RWPE1 (cell line): Measurements from ENCODE around the gene ADAM15.

Source experiments
- CTCF ChIA-PET: fragments of 350-600 bp; sonication (Branson Sonifier 250); formaldehyde crosslinking; extraction: SDS; loops from one replicate; lab custom pipeline; 2021; lab: Yijun Ruan, JAX
- POLR2A ChIA-PET: fragments of 400-600 bp; formaldehyde crosslinking; extraction: SDS; loops from one replicate; lab custom pipeline; 2020; ENCODE audit warnings: antibody characterized with exemption; ENCODE audit not compliant: low non-redundant PET; lab: Yijun Ruan, JAX
- DNase-seq: peaks from one replicate; pipeline ENCODE4 v3.0.0; 2012; ENCODE audit warnings: low spot score
- H3K27ac ChIP-seq: fragments of 450-650 bp; 2 replicates; pipeline ENCODE4 v1.5.1; 2017
- TF ChIP-seq, protein P1 (sequence below): fragments of 450-650 bp; conservative IDR thresholded peaks from 2 replicates; pipeline ENCODE4 v1.5.1; 2017; ENCODE audit warnings: low read depth, mild to moderate bottlenecking

The ADAM15 gene

GRCh38 chr1:155092641-155093040, 41.5 kb downstream of the ADAM15 start:
- ChIA-PET POLR2A (no interaction called here), CTCF (interaction anchor here (1.6 to 2.5 kb wide), 3 partner anchors 9 to 77 kb away, joined by 5 to 29 read pairs (median 17); no protein-coding TSS in a partner anchor)
- DNase-seq, result no peak
- no peak overlapping the region for H3K27ac ChIP-seq
- TF ChIP-seq, protein P1, sequence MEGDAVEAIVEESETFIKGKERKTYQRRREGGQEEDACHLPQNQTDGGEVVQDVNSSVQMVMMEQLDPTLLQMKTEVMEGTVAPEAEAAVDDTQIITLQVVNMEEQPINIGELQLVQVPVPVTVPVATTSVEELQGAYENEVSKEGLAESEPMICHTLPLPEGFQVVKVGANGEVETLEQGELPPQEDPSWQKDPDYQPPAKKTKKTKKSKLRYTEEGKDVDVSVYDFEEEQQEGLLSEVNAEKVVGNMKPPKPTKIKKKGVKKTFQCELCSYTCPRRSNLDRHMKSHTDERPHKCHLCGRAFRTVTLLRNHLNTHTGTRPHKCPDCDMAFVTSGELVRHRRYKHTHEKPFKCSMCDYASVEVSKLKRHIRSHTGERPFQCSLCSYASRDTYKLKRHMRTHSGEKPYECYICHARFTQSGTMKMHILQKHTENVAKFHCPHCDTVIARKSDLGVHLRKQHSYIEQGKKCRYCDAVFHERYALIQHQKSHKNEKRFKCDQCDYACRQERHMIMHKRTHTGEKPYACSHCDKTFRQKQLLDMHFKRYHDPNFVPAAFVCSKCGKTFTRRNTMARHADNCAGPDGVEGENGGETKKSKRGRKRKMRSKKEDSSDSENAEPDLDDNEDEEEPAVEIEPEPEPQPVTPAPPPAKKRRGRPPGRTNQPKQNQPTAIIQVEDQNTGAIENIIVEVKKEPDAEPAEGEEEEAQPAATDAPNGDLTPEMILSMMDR, result no peak

GRCh38 chr1:155093911-155094621, 43.0 kb downstream of the ADAM15 start:
- H3K27ac ChIP-seq, result peak overlapping the region; percentile 72
- TF ChIP-seq, protein P1, result peak; percentile 66
- ChIA-PET CTCF (interaction anchor here (0.8 to 2.5 kb wide), 3 partner anchors 9 to 74 kb away, joined by 6 to 15 read pairs (median 12); no protein-coding TSS in a partner anchor), POLR2A (no interaction called here)
- no peak for DNase-seq

DNA sequence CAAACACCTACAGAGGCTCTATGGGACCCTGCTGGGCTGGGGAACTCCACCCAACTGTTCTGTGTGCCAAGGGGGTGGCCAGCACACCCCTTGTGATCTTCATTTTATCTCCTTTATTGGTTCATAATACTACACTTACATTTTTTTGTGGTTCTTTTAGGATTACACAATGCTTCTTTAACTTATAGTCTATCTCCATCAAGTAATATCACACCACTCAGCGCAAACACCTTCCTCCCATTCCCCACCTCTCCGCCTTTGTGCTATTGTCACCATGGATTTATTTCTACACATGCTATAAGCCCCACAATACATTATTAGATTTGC, 43.5 kb downstream of the ADAM15 start:
- H3K27ac ChIP-seq, result peak overlapping the region; percentile 72
- TF ChIP-seq, protein P1, result no peak
- ChIA-PET CTCF (interaction anchor here (0.6 to 2.5 kb wide), 3 partner anchors 9 to 73 kb away, joined by 4 to 15 read pairs (median 12); no protein-coding TSS in a partner anchor), POLR2A (no interaction called here)
- DNase-seq, result no peak

- ChIA-PET CTCF (interaction anchor here (1.4 kb wide), 1 partner anchor 68 kb away, joined by 5 read pairs; no protein-coding TSS in a partner anchor), POLR2A (no interaction called here)
- DNase-seq, result no peak
- TF ChIP-seq, protein P1, result no peak
- no peak overlapping the region for H3K27ac ChIP-seq
Measured at GRCh38 chr1:155099331-155099730, 48.2 kb downstream of the ADAM15 start.

- ChIA-PET POLR2A (no interaction called here), CTCF (no interaction called here)
- no peak for DNase-seq
- TF ChIP-seq, protein P1, result no peak
- H3K27ac ChIP-seq, result no peak overlapping the region
Measured at GRCh38 chr1:155103325-155103724, 52.2 kb downstream of the ADAM15 start.

- H3K27ac ChIP-seq, result no peak overlapping the region
- CTCF ChIA-PET, result interaction anchor here (1.0 to 2.3 kb wide), 2 partner anchors 13 to 62 kb away, joined by 3 to 7 read pairs; no protein-coding TSS in a partner anchor
- DNase-seq, result no peak
- TF ChIP-seq, protein P1, result no peak
- POLR2A ChIA-PET, result no interaction called here
Measured at GRCh38 chr1:155104605-155105534, 53.8 kb downstream of the ADAM15 start.
